ENCODE data around the gene CD63. TPM values are rescaled to one million over a fixed set of nuclear protein-coding genes. Genes with fewer than 3 reads are reported as not detected.
A peak's percentile ranks its signal among the peaks of the same experiment; 100 is the strongest.

CD63 gene
- total and polyA plus RNA-seq, 2 of the 13 experiments (the other 11 are each of a cell fraction or from before 2014, with no cell fraction given): 234 to 277 TPM

DNA sequence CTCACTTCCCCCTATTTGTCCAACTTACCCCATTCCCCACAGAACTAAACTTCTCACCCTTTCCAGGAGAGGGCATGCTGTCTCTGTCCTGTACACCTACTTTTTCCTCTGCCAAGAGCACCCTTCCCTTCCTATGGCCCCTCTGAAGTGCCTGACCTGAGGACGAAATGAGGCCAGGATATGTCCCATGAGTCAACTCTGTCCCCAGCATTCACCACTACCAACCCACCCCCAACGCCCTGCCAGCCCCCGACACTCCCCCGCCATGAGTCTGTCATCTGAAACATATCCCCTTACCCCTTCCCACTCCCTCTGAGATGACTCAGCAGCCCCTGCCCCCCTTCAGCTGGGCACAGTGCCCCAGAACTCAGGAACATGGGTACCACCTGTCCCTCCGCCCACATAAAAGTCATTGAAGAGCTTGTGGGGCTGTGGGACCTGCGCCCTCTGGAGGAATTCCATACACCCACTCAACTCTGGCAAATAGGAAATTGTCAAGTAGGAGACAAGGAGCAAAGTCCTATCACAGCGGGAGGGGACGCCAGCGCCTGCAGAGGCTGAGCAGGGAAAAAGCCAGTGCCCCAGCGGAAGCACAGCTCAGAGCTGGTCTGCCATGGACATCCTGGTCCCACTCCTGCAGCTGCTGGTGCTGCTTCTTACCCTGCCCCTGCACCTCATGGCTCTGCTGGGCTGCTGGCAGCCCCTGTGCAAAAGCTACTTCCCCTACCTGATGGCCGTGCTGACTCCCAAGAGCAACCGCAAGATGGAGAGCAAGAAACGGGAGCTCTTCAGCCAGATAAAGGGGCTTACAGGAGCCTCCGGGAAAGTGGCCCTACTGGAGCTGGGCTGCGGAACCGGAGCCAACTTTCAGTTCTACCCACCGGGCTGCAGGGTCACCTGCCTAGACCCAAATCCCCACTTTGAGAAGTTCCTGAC lies 47.4 kb downstream of the CD63 start (continued):
- TF ChIP-seq KLF13 (CRISPR knock-in tag; IDR thresholded peaks at IDR 0.05): no peak
- TF ChIP-seq SMYD3 (CRISPR knock-in tag; IDR thresholded peaks at IDR 0.05): no peak
- TF ChIP-seq, protein P1, sequence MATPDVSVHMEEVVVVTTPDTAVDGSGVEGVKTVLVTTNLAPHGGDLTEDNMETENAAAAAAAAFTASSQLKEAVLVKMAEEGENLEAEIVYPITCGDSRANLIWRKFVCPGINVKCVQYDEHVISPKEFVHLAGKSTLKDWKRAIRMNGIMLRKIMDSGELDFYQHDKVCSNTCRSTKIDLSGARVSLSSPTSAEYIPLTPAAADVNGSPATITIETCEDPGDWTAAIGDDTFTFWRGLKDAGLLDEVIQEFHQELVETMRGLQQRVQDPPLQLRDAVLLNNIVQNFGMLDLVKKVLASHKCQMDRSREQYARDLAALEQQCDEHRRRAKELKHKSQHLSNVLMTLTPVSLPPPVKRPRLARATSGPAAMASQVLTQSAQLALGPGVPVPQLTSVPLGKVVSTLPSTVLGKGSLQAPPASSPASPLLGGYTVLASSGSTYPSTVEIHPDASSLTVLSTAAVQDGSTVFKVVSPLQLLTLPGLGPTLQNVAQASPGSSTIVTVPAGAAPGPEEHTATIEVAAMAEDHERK (CRISPR knock-in tag; IDR thresholded peaks at IDR 0.05; ENCODE audit: low read depth): no peak
- TF ChIP-seq AHR (CRISPR knock-in tag; IDR thresholded peaks at IDR 0.05): no peak
- no peak for TF ChIP-seq CCDC6 (CRISPR knock-in tag; IDR thresholded peaks at IDR 0.05)
- TF ChIP-seq AGO1 (IDR thresholded peaks at IDR 0.05; ENCODE audit: low read depth, low read length, poor library complexity, severe bottlenecking): no peak
- peak; percentile 46; the same call in 1 of the 2 replicates for TF ChIP-seq ARNT2 (CRISPR knock-in tag; IDR thresholded peaks at IDR 0.05; ENCODE audit: low read depth)
- TF ChIP-seq ATAD3A (CRISPR knock-in tag; IDR thresholded peaks at IDR 0.05): no peak
- no peak for TF ChIP-seq ZNF354B (CRISPR knock-in tag; IDR thresholded peaks at IDR 0.05)
- no peak for TF ChIP-seq ZBTB42 (CRISPR knock-in tag; IDR thresholded peaks at IDR 0.05)
- no peak for TF ChIP-seq CENPT (CRISPR knock-in tag; IDR thresholded peaks at IDR 0.05; ENCODE audit: low read depth)
- TF ChIP-seq MYC (CRISPR knock-in tag; IDR thresholded peaks at IDR 0.05; ENCODE audit: borderline replicate concordance): peak; percentile 33; the same call in 1 of the 2 replicates
- TF ChIP-seq ZNF773 (CRISPR knock-in tag; IDR thresholded peaks at IDR 0.05; ENCODE audit: borderline replicate concordance): no peak
- TF ChIP-seq, protein P2, sequence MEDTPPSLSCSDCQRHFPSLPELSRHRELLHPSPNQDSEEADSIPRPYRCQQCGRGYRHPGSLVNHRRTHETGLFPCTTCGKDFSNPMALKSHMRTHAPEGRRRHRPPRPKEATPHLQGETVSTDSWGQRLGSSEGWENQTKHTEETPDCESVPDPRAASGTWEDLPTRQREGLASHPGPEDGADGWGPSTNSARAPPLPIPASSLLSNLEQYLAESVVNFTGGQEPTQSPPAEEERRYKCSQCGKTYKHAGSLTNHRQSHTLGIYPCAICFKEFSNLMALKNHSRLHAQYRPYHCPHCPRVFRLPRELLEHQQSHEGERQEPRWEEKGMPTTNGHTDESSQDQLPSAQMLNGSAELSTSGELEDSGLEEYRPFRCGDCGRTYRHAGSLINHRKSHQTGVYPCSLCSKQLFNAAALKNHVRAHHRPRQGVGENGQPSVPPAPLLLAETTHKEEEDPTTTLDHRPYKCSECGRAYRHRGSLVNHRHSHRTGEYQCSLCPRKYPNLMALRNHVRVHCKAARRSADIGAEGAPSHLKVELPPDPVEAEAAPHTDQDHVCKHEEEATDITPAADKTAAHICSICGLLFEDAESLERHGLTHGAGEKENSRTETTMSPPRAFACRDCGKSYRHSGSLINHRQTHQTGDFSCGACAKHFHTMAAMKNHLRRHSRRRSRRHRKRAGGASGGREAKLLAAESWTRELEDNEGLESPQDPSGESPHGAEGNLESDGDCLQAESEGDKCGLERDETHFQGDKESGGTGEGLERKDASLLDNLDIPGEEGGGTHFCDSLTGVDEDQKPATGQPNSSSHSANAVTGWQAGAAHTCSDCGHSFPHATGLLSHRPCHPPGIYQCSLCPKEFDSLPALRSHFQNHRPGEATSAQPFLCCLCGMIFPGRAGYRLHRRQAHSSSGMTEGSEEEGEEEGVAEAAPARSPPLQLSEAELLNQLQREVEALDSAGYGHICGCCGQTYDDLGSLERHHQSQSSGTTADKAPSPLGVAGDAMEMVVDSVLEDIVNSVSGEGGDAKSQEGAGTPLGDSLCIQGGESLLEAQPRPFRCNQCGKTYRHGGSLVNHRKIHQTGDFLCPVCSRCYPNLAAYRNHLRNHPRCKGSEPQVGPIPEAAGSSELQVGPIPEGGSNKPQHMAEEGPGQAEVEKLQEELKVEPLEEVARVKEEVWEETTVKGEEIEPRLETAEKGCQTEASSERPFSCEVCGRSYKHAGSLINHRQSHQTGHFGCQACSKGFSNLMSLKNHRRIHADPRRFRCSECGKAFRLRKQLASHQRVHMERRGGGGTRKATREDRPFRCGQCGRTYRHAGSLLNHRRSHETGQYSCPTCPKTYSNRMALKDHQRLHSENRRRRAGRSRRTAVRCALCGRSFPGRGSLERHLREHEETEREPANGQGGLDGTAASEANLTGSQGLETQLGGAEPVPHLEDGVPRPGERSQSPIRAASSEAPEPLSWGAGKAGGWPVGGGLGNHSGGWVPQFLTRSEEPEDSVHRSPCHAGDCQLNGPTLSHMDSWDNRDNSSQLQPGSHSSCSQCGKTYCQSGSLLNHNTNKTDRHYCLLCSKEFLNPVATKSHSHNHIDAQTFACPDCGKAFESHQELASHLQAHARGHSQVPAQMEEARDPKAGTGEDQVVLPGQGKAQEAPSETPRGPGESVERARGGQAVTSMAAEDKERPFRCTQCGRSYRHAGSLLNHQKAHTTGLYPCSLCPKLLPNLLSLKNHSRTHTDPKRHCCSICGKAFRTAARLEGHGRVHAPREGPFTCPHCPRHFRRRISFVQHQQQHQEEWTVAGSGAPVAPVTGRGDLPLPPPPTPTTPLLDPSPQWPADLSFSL (CRISPR knock-in tag; IDR thresholded peaks at IDR 0.05): no peak
- TF ChIP-seq ZNF430 (CRISPR knock-in tag; IDR thresholded peaks at IDR 0.05): 0 out of 2 replicates have a peak, but pooled peaks have one; percentile 64
- TF ChIP-seq SNAPC2 (CRISPR knock-in tag; IDR thresholded peaks at IDR 0.05): no peak
- no peak for TF ChIP-seq ISX (CRISPR knock-in tag; conservative IDR thresholded peaks at IDR 0.05)
- no peak for TF ChIP-seq ZNF570 (CRISPR knock-in tag; IDR thresholded peaks at IDR 0.05; ENCODE audit: borderline replicate concordance)

Measured in HepG2 (cell line).